ENCODE measurements around the gene SLC35F1. TPM values are rescaled to one million over a fixed set of nuclear protein-coding genes. Genes with fewer than 3 reads are reported as not detected.

SLC35F1 gene
- total and polyA plus RNA-seq, 9 of the 15 experiments (the other 6 are each of a cell fraction or from before 2014, with no cell fraction given) = 0.03 to 0.06 TPM; not detected in 7

DNA sequence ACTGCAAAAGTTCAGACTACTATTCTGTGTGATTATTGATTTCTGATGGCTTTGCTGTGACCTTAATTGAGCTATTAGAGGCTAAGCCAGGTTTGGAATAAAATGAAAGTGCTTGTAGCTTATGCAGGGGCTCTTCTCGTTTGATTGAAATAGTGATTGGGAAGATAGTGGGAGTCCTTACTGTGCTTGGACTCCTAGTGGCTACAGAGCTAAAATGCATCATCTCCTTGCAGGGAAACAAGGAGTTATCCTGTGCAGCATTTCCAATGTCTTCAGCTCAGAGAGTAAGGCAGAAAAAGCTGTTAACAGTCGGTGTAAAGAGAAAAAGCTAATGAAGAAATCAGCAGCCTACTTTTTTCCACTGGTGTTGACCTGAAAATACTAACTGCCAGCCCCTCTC is 173.5 kb downstream of the SLC35F1 start:
- no peak overlapping the region for H3K9ac ChIP-seq (ENCODE audit: insufficient read depth in 1 of 2, low read depth in 2 of 2, low read length in 2 of 2)
- no peaks in the 10 kb centered on the region for H3K27me3 ChIP-seq (ENCODE audit: control insufficient read depth in 2 of 2, insufficient read depth in 2 of 2, low read length in 2 of 2)
- in situ Hi-C loops (cut with MboI) = no loop called here
- ChIA-PET POLR2A (interaction anchor here (0.6 kb wide), 1 partner anchor 136 kb away, joined by 3 read pairs; no protein-coding TSS in a partner anchor), CTCF (ENCODE audit: low intra/inter-chr PET ratio) (no interaction called here)
- no peaks in the 10 kb centered on the region for H3K9me1 ChIP-seq (ENCODE audit: control insufficient read depth, insufficient read depth, low read length)
- intact Hi-C loops (cut with micrococcal nuclease) = no loop called here
- no peak overlapping the region for H3K4me3 ChIP-seq
- WGBS (ENCODE audit: insufficient coverage, low coverage, missing lambda C conversion rate) = 0% methylated on average over 2 of the region's 2 CpGs
- no peaks in the 10 kb centered on the region for H3K79me2 ChIP-seq (ENCODE audit: control insufficient read depth, insufficient read depth, low read length)
- DNase-seq (ENCODE audit: extremely low read depth in 1 of 4, low spot score in 3 of 4) = no peak
- no peaks in the 10 kb centered on the region for H4K20me1 ChIP-seq (replicated peaks; ENCODE audit: control insufficient read depth, insufficient read depth, low read length)
- no peak overlapping the region for H3K4me2 ChIP-seq (ENCODE audit: insufficient read depth, low read length)
- no peak overlapping the region for H2AFZ ChIP-seq (ENCODE audit: low read depth, low read length)
- H3K4me1 ChIP-seq (replicated peaks in 1 of 2; ENCODE audit: control insufficient read depth in 2 of 2, insufficient read depth in 2 of 2, low read length in 2 of 2) = no peaks in the 10 kb centered on the region
- TF ChIP-seq ZNF133 (CRISPR knock-in tag; IDR thresholded peaks at IDR 0.05) (no peak), YBX1 (IDR thresholded peaks at IDR 0.05) (no peak), LEF1 (IDR thresholded peaks at IDR 0.05) (no peak), ZNF140 (CRISPR knock-in tag; IDR thresholded peaks at IDR 0.05) (no peak), HNRNPL (IDR thresholded peaks at IDR 0.05; ENCODE audit: low read depth, low read length) (no peak), MIER1 (IDR thresholded peaks at IDR 0.05; ENCODE audit: low read depth) (no peak)
- TF ChIP-seq, protein P1, sequence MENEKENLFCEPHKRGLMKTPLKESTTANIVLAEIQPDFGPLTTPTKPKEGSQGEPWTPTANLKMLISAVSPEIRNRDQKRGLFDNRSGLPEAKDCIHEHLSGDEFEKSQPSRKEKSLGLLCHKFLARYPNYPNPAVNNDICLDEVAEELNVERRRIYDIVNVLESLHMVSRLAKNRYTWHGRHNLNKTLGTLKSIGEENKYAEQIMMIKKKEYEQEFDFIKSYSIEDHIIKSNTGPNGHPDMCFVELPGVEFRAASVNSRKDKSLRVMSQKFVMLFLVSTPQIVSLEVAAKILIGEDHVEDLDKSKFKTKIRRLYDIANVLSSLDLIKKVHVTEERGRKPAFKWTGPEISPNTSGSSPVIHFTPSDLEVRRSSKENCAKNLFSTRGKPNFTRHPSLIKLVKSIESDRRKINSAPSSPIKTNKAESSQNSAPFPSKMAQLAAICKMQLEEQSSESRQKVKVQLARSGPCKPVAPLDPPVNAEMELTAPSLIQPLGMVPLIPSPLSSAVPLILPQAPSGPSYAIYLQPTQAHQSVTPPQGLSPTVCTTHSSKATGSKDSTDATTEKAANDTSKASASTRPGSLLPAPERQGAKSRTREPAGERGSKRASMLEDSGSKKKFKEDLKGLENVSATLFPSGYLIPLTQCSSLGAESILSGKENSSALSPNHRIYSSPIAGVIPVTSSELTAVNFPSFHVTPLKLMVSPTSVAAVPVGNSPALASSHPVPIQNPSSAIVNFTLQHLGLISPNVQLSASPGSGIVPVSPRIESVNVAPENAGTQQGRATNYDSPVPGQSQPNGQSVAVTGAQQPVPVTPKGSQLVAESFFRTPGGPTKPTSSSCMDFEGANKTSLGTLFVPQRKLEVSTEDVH (IDR thresholded peaks at IDR 0.05; ENCODE audit: low read depth, partially characterized antibody) = no peak
- FAIRE-seq = no peak
- H3K9me3 ChIP-seq (replicated peaks; ENCODE audit: control insufficient read depth, insufficient read depth, low read depth, low read length) = no peaks in the 10 kb centered on the region
- H3K27ac ChIP-seq (ENCODE audit: extremely low read depth, low read depth, low read length) = no peak overlapping the region
- ATAC-seq = no peak
- H3K36me3 ChIP-seq (ENCODE audit: control insufficient read depth, insufficient read depth, low read length) = no peaks in the 10 kb centered on the region
- no TSS peak for BruUV-seq (replicated peaks)
